ENCODE measurements around the gene COL9A3.

COL9A3 gene

GRCh38 chr20:62778601-62779416 is 38.0 kb upstream of the COL9A3 start:
- DNase-seq (ENCODE audit: low read depth in 2 of 2), result no peak

- no peak for DNase-seq (ENCODE audit: low read depth in 2 of 2)
Measured at GRCh38 chr20:62779417-62779685, 37.5 kb upstream of the COL9A3 start.

- no peak for DNase-seq (ENCODE audit: low read depth in 2 of 2)
Measured at GRCh38 chr20:62780204-62780603, 36.6 kb upstream of the COL9A3 start.

- no peak for DNase-seq (ENCODE audit: low read depth in 2 of 2)
Measured at GRCh38 chr20:62780696-62781095, 36.2 kb upstream of the COL9A3 start.

- no peak for DNase-seq (ENCODE audit: low read depth in 2 of 2)
Measured at GRCh38 chr20:62782149-62782892, 34.5 kb upstream of the COL9A3 start.

- DNase-seq (ENCODE audit: low read depth in 2 of 2), result no peak
Measured at GRCh38 chr20:62782893-62783278, 34.0 kb upstream of the COL9A3 start.

GRCh38 chr20:62784497-62784896 is 32.4 kb upstream of the COL9A3 start:
- no peak for DNase-seq (ENCODE audit: low read depth in 2 of 2)

GRCh38 chr20:62785393-62785792 is 31.5 kb upstream of the COL9A3 start:
- no peak for DNase-seq (ENCODE audit: low read depth in 2 of 2)

- DNase-seq (ENCODE audit: low read depth in 2 of 2), result no peak
Measured at GRCh38 chr20:62786157-62786556, 30.7 kb upstream of the COL9A3 start.

- no peak for DNase-seq (ENCODE audit: low read depth in 2 of 2)
Measured at GRCh38 chr20:62787321-62787720, 29.5 kb upstream of the COL9A3 start.

GRCh38 chr20:62787866-62788265 is 29.0 kb upstream of the COL9A3 start:
- no peak for DNase-seq (ENCODE audit: low read depth in 2 of 2)

GRCh38 chr20:62788607-62789006 is 28.2 kb upstream of the COL9A3 start:
- no peak for DNase-seq (ENCODE audit: low read depth in 2 of 2)

- DNase-seq (ENCODE audit: low read depth in 2 of 2), result no peak
Measured at GRCh38 chr20:62790075-62790474, 26.8 kb upstream of the COL9A3 start.

- DNase-seq (ENCODE audit: low read depth in 2 of 2), result peak; percentile 44 to 47
Measured at GRCh38 chr20:62791301-62792181, 25.3 kb upstream of the COL9A3 start.

- DNase-seq (ENCODE audit: low read depth in 2 of 2), result no peak
Measured at GRCh38 chr20:62792182-62792939, 24.5 kb upstream of the COL9A3 start.

- no peak for DNase-seq (ENCODE audit: low read depth in 2 of 2)
Measured at GRCh38 chr20:62792940-62793756, 23.7 kb upstream of the COL9A3 start.

GRCh38 chr20:62793757-62794006 is 23.2 kb upstream of the COL9A3 start:
- DNase-seq (ENCODE audit: low read depth in 2 of 2), result no peak

GRCh38 chr20:62794007-62794724 is 22.7 kb upstream of the COL9A3 start:
- peak; percentile 88 to 93 for DNase-seq (ENCODE audit: low read depth in 2 of 2)

- peak in 1 of 2 donors; percentile 55 for DNase-seq (ENCODE audit: low read depth in 2 of 2)
Measured at GRCh38 chr20:62795023-62795761, 21.7 kb upstream of the COL9A3 start.
